ENCODE measurements around the gene TGFB2. TPM values are rescaled to one million over a fixed set of nuclear protein-coding genes. Genes with fewer than 3 reads are reported as not detected.
"Not testable (repeated sequence)": the region's sequence is repeated elsewhere in the genome, so short reads cannot be mapped to it uniquely, and the experiment has no call there.

Gene TGFB2
- total RNA-seq, 5 donors from 2014 or later (not counting 1 experiment from before 2014, with no cell fraction given) = 0.06 to 0.23 (median 0.23) TPM; not detected in 2

GRCh38 chr1:218314316-218314715, 30.8 kb upstream of the TGFB2 start:
- peaks cover 40% of the 10 kb centered on the region for H3K36me3 Mint-ChIP-seq
- H3K27me3 Mint-ChIP-seq = no peaks in the 10 kb centered on the region
- no CpG with 5 or more reads among the region's 3 CpGs for WGBS (ENCODE audit: insufficient coverage)

DNA sequence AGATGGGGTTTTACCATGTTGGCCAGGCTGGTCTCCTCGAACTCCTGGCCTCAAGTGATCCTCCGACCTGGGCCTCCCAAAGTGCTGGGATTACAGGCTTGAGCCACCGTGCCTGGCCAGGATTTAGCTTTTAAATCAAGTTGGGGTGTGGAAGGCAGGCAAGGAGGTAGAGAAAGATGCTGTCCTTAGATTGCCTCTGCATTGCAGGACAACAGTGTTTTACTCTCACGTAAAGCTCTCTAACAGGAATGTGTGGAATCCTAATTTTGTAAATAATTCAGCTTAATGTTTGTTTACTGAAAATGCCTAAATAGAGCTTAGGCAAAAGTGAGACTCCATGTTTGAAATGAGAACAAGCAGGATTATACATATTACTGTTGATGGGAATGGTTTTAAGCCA, 29.5 kb upstream of the TGFB2 start:
- H3K4me1 ChIP-seq (ENCODE audit: control insufficient read depth in 1 of 2, extremely low read depth in 1 of 2, insufficient read depth in 2 of 2, low read length in 2 of 2) = no peaks in the 10 kb centered on the region
- no peak overlapping the region for H3K27ac ChIP-seq (ENCODE audit: low read length)
- H3K4me3 ChIP-seq (ENCODE audit: control insufficient read depth in 1 of 2, extremely low read depth in 1 of 2, low read length in 1 of 2) = no peak overlapping the region
- 93% methylated on average over 3 of the region's 4 CpGs for WGBS (ENCODE audit: insufficient coverage)
- DNase-seq = no peak
- no peak for ATAC-seq (replicated peaks in 1 of 4)
- no peak overlapping the region for H3K27ac Mint-ChIP-seq
- H3K36me3 Mint-ChIP-seq = peaks cover 41% of the 10 kb centered on the region
- H3K27me3 Mint-ChIP-seq = no peaks in the 10 kb centered on the region
- no peaks in the 10 kb centered on the region for H3K9me3 ChIP-seq
- no peaks in the 10 kb centered on the region for H3K9me3 Mint-ChIP-seq
- H3K27me3 ChIP-seq (replicated peaks in 1 of 2; ENCODE audit: control insufficient read depth in 2 of 2, extremely low read depth in 1 of 2, insufficient read depth in 2 of 2, low read length in 1 of 2) = no peaks in the 10 kb centered on the region
- H3K4me3 Mint-ChIP-seq = no peak overlapping the region
- ChIA-PET POLR2A (no interaction called here), CTCF (interaction anchor here (0.7 to 1.2 kb wide), 2 partner anchors 14 kb away, joined by 3 to 4 read pairs; no protein-coding TSS in a partner anchor)
- H3K36me3 ChIP-seq (ENCODE audit: control insufficient read depth in 2 of 2, extremely low read depth in 1 of 2, insufficient read depth in 1 of 2, low read length in 1 of 2) = peaks cover 0 to 9% of the 10 kb centered on the region in 2 donors
- no peaks in the 10 kb centered on the region for H3K4me1 Mint-ChIP-seq

More at GRCh38 chr1:218314316-218314715, 30.8 kb upstream of the TGFB2 start:
- ChIA-PET POLR2A (interaction anchor here in 1 of 2 donors (0.6 kb wide), 1 partner anchor 15 kb away, joined by 3 read pairs; no protein-coding TSS in a partner anchor), CTCF (interaction anchor here in 1 of 2 donors (0.6 to 1.4 kb wide), 3 partner anchors 15 to 1069 kb away, joined by 3 to 4 read pairs (median 3); no protein-coding TSS in a partner anchor)
- Histone ChIP-seq H3K9me3 (no peaks in the 10 kb centered on the region), H3K27me3 (replicated peaks in 1 of 2; ENCODE audit: control insufficient read depth in 2 of 2, extremely low read depth in 1 of 2, insufficient read depth in 2 of 2, low read length in 1 of 2) (no peaks in the 10 kb centered on the region), H3K4me3 (ENCODE audit: control insufficient read depth in 1 of 2, extremely low read depth in 1 of 2, low read length in 1 of 2) (no peak overlapping the region), H3K4me1 (ENCODE audit: control insufficient read depth in 1 of 2, extremely low read depth in 1 of 2, insufficient read depth in 2 of 2, low read length in 2 of 2) (no peaks in the 10 kb centered on the region), H3K27ac (ENCODE audit: low read length) (no peak overlapping the region), H3K36me3 (ENCODE audit: control insufficient read depth in 2 of 2, extremely low read depth in 1 of 2, insufficient read depth in 1 of 2, low read length in 1 of 2) (peaks cover 0 to 10% of the 10 kb centered on the region in 2 donors)
- Mint-ChIP-seq H3K4me3 (no peak overlapping the region), H3K4me1 (no peaks in the 10 kb centered on the region), H3K27ac (no peak overlapping the region), H3K9me3 (no peaks in the 10 kb centered on the region)
- ATAC-seq (replicated peaks in 1 of 4) (no peak), DNase-seq (no peak)

DNA sequence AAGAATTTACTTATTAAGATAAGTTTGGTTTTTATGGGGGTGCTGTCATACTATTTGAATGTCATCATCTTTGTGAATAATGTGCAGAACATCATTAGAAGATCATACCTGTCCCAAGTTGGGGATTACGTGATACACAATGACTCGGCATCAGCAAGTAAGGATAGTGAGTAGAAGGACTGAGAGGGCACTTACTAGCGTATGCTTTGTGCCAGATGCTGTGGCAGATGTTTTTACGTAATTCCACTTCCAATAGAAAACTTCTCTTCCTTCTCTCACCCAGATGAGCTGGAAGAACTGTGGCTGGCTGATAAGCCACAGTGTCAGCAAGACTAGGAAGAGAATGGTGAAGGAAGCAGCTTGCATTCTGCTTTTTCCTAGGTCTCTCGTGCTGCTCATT, 28.1 kb upstream of the TGFB2 start:
- H3K9me3 Mint-ChIP-seq = no peaks in the 10 kb centered on the region
- Histone ChIP-seq H3K36me3 (ENCODE audit: control insufficient read depth in 2 of 2, extremely low read depth in 1 of 2, insufficient read depth in 1 of 2, low read length in 1 of 2) (peaks cover 0 to 12% of the 10 kb centered on the region in 2 donors), H3K27me3 (replicated peaks in 1 of 2; ENCODE audit: control insufficient read depth in 2 of 2, extremely low read depth in 1 of 2, insufficient read depth in 2 of 2, low read length in 1 of 2) (no peaks in the 10 kb centered on the region), H3K4me3 (ENCODE audit: control insufficient read depth in 1 of 2, extremely low read depth in 1 of 2, low read length in 1 of 2) (no peak overlapping the region), H3K4me1 (ENCODE audit: control insufficient read depth in 1 of 2, extremely low read depth in 1 of 2, insufficient read depth in 2 of 2, low read length in 2 of 2) (no peaks in the 10 kb centered on the region), H3K27ac (ENCODE audit: low read length) (no peak overlapping the region), H3K9me3 (no peaks in the 10 kb centered on the region)
- no peaks in the 10 kb centered on the region for H3K4me1 Mint-ChIP-seq
- ChIA-PET POLR2A (interaction anchor here in 1 of 2 donors (0.6 kb wide), 1 partner anchor 1542 kb away, joined by 3 read pairs; no protein-coding TSS in a partner anchor), CTCF (no interaction called here)
- DNase-seq = no peak
- no peaks in the 10 kb centered on the region for H3K27me3 Mint-ChIP-seq
- ATAC-seq (replicated peaks in 1 of 4) = no peak
- H3K27ac Mint-ChIP-seq = no peak overlapping the region
- H3K36me3 Mint-ChIP-seq = peaks cover 31% of the 10 kb centered on the region
- no peak overlapping the region for H3K4me3 Mint-ChIP-seq
- WGBS (ENCODE audit: insufficient coverage) = no CpG with 5 or more reads among the region's 5 CpGs

GRCh38 chr1:218320182-218320581, 25.0 kb upstream of the TGFB2 start:
- H3K4me1 Mint-ChIP-seq; H3K27ac ChIP-seq (ENCODE audit: low read length); H3K9me3 Mint-ChIP-seq; H3K27me3 Mint-ChIP-seq; ATAC-seq (replicated peaks in 1 of 4); DNase-seq; H3K4me3 Mint-ChIP-seq; H3K27me3 ChIP-seq (replicated peaks in 1 of 2; ENCODE audit: control insufficient read depth in 2 of 2, extremely low read depth in 1 of 2, insufficient read depth in 2 of 2, low read length in 1 of 2); POLR2A ChIA-PET; H3K4me3 ChIP-seq (ENCODE audit: control insufficient read depth in 1 of 2, extremely low read depth in 1 of 2, low read length in 1 of 2); H3K27ac Mint-ChIP-seq; H3K4me1 ChIP-seq (ENCODE audit: control insufficient read depth in 1 of 2, extremely low read depth in 1 of 2, insufficient read depth in 2 of 2, low read length in 2 of 2); H3K9me3 ChIP-seq: not testable (repeated sequence)
- no CpG with 5 or more reads among the region's 3 CpGs for WGBS (ENCODE audit: insufficient coverage)
- peaks cover 35% of the 10 kb centered on the region for H3K36me3 Mint-ChIP-seq
- peaks cover 5 to 24% of the 10 kb centered on the region in 2 donors for H3K36me3 ChIP-seq (ENCODE audit: control insufficient read depth in 2 of 2, extremely low read depth in 1 of 2, insufficient read depth in 1 of 2, low read length in 1 of 2)
- CTCF ChIA-PET = interaction anchor here in 1 of 2 donors (0.7 kb wide), 1 partner anchor 1296 kb away, joined by 3 read pairs; no protein-coding TSS in a partner anchor

DNA sequence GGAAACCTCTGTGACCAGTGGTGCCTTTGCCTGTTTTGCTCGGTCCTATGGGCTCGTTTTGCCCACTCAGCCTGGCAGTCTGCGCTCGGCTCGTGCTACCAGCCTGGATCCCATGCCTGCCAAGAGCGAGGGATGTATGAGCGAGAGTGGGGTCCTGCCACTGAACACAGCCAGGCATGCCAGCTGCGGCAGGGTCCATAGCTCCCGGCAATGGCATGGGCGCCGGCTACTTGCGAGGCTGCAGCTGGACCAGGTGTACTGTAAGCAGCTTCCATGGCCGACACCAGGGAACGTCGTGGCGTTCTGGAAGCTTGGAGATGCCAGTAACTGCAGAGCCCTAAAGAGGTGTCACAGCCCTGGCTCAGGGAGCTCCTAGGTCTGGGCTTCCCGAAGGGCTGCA, 22.4 kb upstream of the TGFB2 start:
- peaks cover 38% of the 10 kb centered on the region for H3K36me3 Mint-ChIP-seq
- H3K27ac Mint-ChIP-seq = no peak overlapping the region
- H3K4me1 ChIP-seq (ENCODE audit: control insufficient read depth in 1 of 2, extremely low read depth in 1 of 2, insufficient read depth in 2 of 2, low read length in 2 of 2) = no peaks in the 10 kb centered on the region
- DNase-seq (no peak), ATAC-seq (replicated peaks in 1 of 4) (no peak)
- WGBS (ENCODE audit: insufficient coverage) = 98% methylated on average over 17 of the region's 17 CpGs
- H3K27me3 Mint-ChIP-seq = no peaks in the 10 kb centered on the region
- peaks cover 5 to 27% of the 10 kb centered on the region in 2 donors for H3K36me3 ChIP-seq (ENCODE audit: control insufficient read depth in 2 of 2, extremely low read depth in 1 of 2, insufficient read depth in 1 of 2, low read length in 1 of 2)
- no peaks in the 10 kb centered on the region for H3K4me1 Mint-ChIP-seq
- ChIA-PET POLR2A (interaction anchor here in 1 of 2 donors (0.6 kb wide), 1 partner anchor 166 kb away, joined by 3 read pairs; no protein-coding TSS in a partner anchor), CTCF (interaction anchor here in 1 of 2 donors (0.8 kb wide), 1 partner anchor 48 kb away, joined by 3 read pairs; no protein-coding TSS in a partner anchor)
- no peaks in the 10 kb centered on the region for H3K9me3 ChIP-seq
- H3K27ac ChIP-seq (ENCODE audit: low read length) = no peak overlapping the region
- no peak overlapping the region for H3K4me3 ChIP-seq (ENCODE audit: control insufficient read depth in 1 of 2, extremely low read depth in 1 of 2, low read length in 1 of 2)
- H3K27me3 ChIP-seq (replicated peaks in 1 of 2; ENCODE audit: control insufficient read depth in 2 of 2, extremely low read depth in 1 of 2, insufficient read depth in 2 of 2, low read length in 1 of 2) = no peaks in the 10 kb centered on the region
- H3K4me3 Mint-ChIP-seq = no peak overlapping the region
- H3K9me3 Mint-ChIP-seq = no peaks in the 10 kb centered on the region

- Mint-ChIP-seq H3K36me3 (peaks cover 32% of the 10 kb centered on the region), H3K9me3 (no peaks in the 10 kb centered on the region), H3K27me3 (no peaks in the 10 kb centered on the region), H3K4me3 (no peak overlapping the region), H3K4me1 (no peaks in the 10 kb centered on the region), H3K27ac (no peak overlapping the region)
- WGBS (ENCODE audit: insufficient coverage) = 96% methylated on average over 19 of the region's 21 CpGs
- CTCF ChIA-PET = interaction anchor here in 1 of 2 donors (0.6 kb wide), 1 partner anchor 1052 kb away, joined by 4 read pairs; no protein-coding TSS in a partner anchor
- Histone ChIP-seq H3K4me3 (ENCODE audit: control insufficient read depth in 1 of 2, extremely low read depth in 1 of 2, low read length in 1 of 2) (no peak overlapping the region), H3K27me3 (replicated peaks in 1 of 2; ENCODE audit: control insufficient read depth in 2 of 2, extremely low read depth in 1 of 2, insufficient read depth in 2 of 2, low read length in 1 of 2) (no peaks in the 10 kb centered on the region), H3K27ac (ENCODE audit: low read length) (no peak overlapping the region), H3K9me3 (no peaks in the 10 kb centered on the region), H3K4me1 (ENCODE audit: control insufficient read depth in 1 of 2, extremely low read depth in 1 of 2, insufficient read depth in 2 of 2, low read length in 2 of 2) (no peaks in the 10 kb centered on the region), H3K36me3 (ENCODE audit: control insufficient read depth in 2 of 2, extremely low read depth in 1 of 2, insufficient read depth in 1 of 2, low read length in 1 of 2) (peaks cover 5 to 24% of the 10 kb centered on the region in 2 donors)
- ATAC-seq (replicated peaks in 1 of 4) (no peak), DNase-seq (no peak)
- POLR2A ChIA-PET = no interaction called here
Measured at GRCh38 chr1:218323568-218324225, 21.4 kb upstream of the TGFB2 start.
